ENCODE data around the gene GATAD2B. TPM values are rescaled to one million over a fixed set of nuclear protein-coding genes. Genes with fewer than 3 reads are reported as not detected.

The GATAD2B gene
- total and polyA plus RNA-seq, 8 donors = 31.5 to 41.5 (median 33.1) TPM

GRCh38 chr1:153774026-153774595 is 148.7 kb downstream of the GATAD2B start:
- DNase-seq (no peak), ATAC-seq (no peak)
- no peak overlapping the region for H3K4me3 ChIP-seq
- H3K4me1 ChIP-seq = peaks cover 17 to 87% of the 10 kb centered on the region in 2 donors
- H3K27me3 ChIP-seq = no peaks in the 10 kb centered on the region
- TF ChIP-seq CTCF (IDR thresholded peaks at IDR 0.05) = no peak
- H3K9me3 ChIP-seq = no peaks in the 10 kb centered on the region
- intact Hi-C loops (cut with DNase I) = loop anchor here in 1 of 2 donors (5.0 kb wide), 1 partner anchor 92 kb away; no protein-coding TSS in a partner anchor
- H3K27ac ChIP-seq = peak overlapping the region; percentile 85 to 95
- peaks cover 0 to 46% of the 10 kb centered on the region in 2 donors for H3K36me3 ChIP-seq

DNA sequence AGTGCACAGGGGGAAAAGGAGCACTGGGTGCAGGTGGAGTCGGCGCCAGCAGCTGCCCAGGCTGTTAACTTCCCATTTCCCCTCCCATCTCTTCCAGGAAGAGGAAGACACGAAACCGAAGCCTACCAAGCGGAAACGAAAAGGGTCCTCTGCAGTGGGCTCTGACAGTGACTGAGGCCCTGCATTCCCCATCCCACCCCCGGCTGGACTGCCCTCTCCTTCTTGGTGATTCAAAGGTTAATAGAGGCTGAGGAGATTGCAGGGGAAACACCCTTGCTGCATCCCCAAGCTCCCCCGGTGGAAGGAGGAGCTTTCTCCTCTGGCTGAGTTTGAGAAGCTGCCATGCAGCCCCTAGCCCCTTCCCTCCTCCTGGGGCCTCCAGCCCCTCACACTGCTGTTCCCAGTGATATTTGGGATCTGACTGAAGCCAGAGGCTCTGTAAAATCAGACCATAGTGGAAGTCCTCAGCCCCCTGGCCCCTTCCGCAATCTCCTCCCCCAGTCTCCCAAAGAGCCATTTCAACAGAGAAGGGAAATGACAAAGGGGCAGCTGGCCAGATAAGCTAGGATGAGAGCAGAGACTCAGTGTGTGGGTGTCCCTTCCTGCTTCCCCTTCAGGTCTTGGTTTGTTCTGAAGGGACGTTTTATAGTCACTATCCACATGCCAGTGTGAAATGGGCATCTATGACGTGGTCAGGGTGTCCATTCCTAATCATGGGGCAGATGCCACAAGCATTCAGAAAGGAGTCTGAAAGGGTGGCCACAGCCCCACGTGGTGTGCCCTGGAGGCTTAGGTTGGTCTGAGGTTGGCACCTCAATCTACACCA is 149.5 kb downstream of the GATAD2B start:
- no peak overlapping the region for H3K4me3 ChIP-seq
- intact Hi-C loops (cut with DNase I) = loop anchor here in 1 of 2 donors (5.0 kb wide), 1 partner anchor 91 kb away; no protein-coding TSS in a partner anchor
- H3K36me3 ChIP-seq = peaks cover 0 to 47% of the 10 kb centered on the region in 2 donors
- H3K27me3 ChIP-seq = no peaks in the 10 kb centered on the region
- TF ChIP-seq CTCF (IDR thresholded peaks at IDR 0.05) = no peak
- DNase-seq (no peak), ATAC-seq (peak; percentile 0)
- no peaks in the 10 kb centered on the region for H3K9me3 ChIP-seq
- H3K4me1 ChIP-seq = peaks cover 17 to 91% of the 10 kb centered on the region in 2 donors
- peak overlapping the region; percentile 85 to 95 for H3K27ac ChIP-seq

DNA sequence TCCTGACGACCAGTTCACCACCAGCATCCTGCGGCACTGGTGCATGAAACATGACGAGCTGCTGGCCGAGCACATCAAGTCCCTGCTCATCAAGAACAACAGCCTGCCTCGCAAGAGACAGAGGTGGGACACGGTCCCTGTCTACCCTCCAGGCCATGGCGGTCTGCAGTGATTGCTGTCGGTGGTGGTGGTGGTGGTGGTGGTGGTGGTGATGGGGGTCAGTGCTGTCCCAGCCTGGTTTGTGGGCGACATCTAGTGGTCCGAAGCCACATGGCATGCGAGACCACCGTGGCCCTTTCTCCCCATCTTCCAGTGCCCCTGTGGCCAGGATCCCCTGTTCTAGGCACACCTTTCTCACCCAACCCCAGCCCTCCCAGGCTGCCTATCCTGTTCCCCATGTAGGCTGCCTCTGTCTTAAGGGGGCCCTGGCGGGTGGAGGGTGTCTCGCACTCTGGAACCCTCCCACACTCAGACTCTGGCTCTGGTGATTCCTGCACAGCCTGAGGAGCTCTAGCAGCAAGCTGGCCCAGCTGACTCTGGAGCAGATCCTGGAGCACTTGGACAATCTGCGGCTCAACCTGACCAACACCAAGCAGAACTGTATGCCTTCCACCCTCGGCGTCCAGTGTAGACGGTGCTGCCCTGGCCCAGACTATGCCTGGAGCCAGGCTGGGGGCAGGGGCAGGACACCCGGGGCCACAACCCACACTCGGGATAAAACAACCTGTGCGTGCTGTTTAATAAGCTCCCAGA is 150.8 kb downstream of the GATAD2B start:
- intact Hi-C loops (cut with DNase I) = loop anchor here in 1 of 2 donors (5.0 kb wide), 1 partner anchor 90 kb away; no protein-coding TSS in a partner anchor
- ATAC-seq (no peak), DNase-seq (peak in 1 of 4 donors; percentile 28)
- peak overlapping the region; percentile 85 to 95 for H3K27ac ChIP-seq
- TF ChIP-seq CTCF (IDR thresholded peaks at IDR 0.05) = peak in 1 of 2 donors; percentile 35
- no peak overlapping the region for H3K4me3 ChIP-seq
- no peaks in the 10 kb centered on the region for H3K27me3 ChIP-seq
- no peaks in the 10 kb centered on the region for H3K9me3 ChIP-seq
- H3K36me3 ChIP-seq = peaks cover 0 to 59% of the 10 kb centered on the region in 2 donors
- peaks cover 17 to 86% of the 10 kb centered on the region in 2 donors for H3K4me1 ChIP-seq

DNA sequence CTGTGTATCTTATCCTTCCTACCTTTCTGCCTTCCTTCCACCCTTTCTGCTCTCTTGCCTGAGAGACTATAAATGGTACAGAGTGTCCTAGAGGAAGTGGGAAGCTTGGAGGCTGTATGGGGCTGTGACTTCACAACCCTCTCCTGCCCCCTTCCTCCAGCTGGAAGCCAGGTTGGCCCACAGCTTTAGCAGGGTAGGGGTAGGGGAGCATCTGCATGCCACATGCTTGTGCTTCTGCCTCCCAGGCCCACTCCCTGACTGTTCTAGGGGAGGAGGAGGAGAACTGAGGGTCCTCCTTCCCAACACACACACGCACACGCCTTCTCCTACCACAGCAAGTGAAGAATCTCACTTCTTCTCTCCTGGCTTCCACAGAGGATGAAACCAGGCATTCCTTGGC is 151.5 kb downstream of the GATAD2B start:
- Histone ChIP-seq H3K4me3 (no peak overlapping the region), H3K27ac (peak overlapping the region in 1 of 2 donors; percentile 60), H3K9me3 (no peaks in the 10 kb centered on the region), H3K36me3 (peaks cover 0 to 67% of the 10 kb centered on the region in 2 donors), H3K4me1 (peaks cover 12 to 79% of the 10 kb centered on the region in 2 donors), H3K27me3 (no peaks in the 10 kb centered on the region)
- intact Hi-C loops (cut with DNase I) = loop anchor here in 1 of 2 donors (5.0 kb wide), 1 partner anchor 89 kb away; no protein-coding TSS in a partner anchor
- no peak for TF ChIP-seq CTCF (IDR thresholded peaks at IDR 0.05)
- DNase-seq (no peak), ATAC-seq (no peak)
